SK-N-SH (cell line): Measurements from ENCODE around the gene FHDC1. TPM values are rescaled to one million over a fixed set of nuclear protein-coding genes. Genes with fewer than 3 reads are reported as not detected.

ENCODE experiments used
- CTCF ChIA-PET: fragments of 300-600, 350-600 bp; formaldehyde crosslinking; extraction: SDS; loops from one replicate; lab custom pipeline; 2021; lab: Yijun Ruan, JAX
- POLR2A ChIA-PET: fragments of 350-600 bp; sonication (Branson Sonifier 250); formaldehyde crosslinking; extraction: SDS; loops from one replicate; lab custom pipeline; 2020; ENCODE audit warnings: antibody characterized with exemption, inconsistent platforms; lab: Yijun Ruan, JAX
- DNase-seq: peaks from one replicate; pipeline ENCODE4 v3.0.0; 2012
- H2AFZ ChIP-seq: fragments of 200-600 bp; sonication (generic); 2 replicates; pipeline ENCODE4 v1.8.1; 2016; ENCODE audit warnings: antibody characterized with exemption, mild to moderate bottlenecking, low read depth
- H3F3A ChIP-seq: fragments of 200-600 bp; sonication (generic); replicated peaks from 2 replicates; pipeline ENCODE3; 2016; ENCODE audit warnings: antibody characterized with exemption, mild to moderate bottlenecking; ENCODE audit not compliant: insufficient read depth
- H3K27ac ChIP-seq, 2 experiments: fragments of 200-500 bp in 1 of 2; fragments of 200-600 bp in 1 of 2; sonication (Bioruptor generic) in 1 of 2; sonication (generic), shearing (Covaris generic) in 1 of 2; 2 replicates each; pipeline versions ENCODE4 v1.5.1 to v1.6.1; 2014 to 2016; ENCODE audit warnings: low read depth in 2 of 2, inconsistent platforms in 1 of 2, low read length in 1 of 2, mild to moderate bottlenecking in 1 of 2, mixed read lengths in 1 of 2
- H3K27me3 ChIP-seq: fragments of 200-600 bp; sonication (generic), shearing (Covaris generic); 2 replicates; pipeline ENCODE4 v1.6.1; 2016; ENCODE audit warnings: mixed run types; ENCODE audit not compliant: insufficient read depth
- H3K36me3 ChIP-seq, 2 experiments: fragments of 200-500 bp in 1 of 2; fragments of 200-600 bp in 1 of 2; sonication (Bioruptor generic) in 1 of 2; sonication (generic) in 1 of 2; replicated peaks in 1 of 2; 2 replicates each; pipeline versions ENCODE3 to v1.5.1; 2014 to 2016; ENCODE audit warnings: low read length in 1 of 2, mild to moderate bottlenecking in 1 of 2; ENCODE audit not compliant: insufficient read depth in 2 of 2, control insufficient read depth in 1 of 2
- H3K4me1 ChIP-seq, 2 experiments: fragments of 200-500 bp in 1 of 2; fragments of 200-600 bp in 1 of 2; sonication (Bioruptor generic) in 1 of 2; sonication (generic), shearing (Covaris generic) in 1 of 2; 2 replicates each; pipeline versions ENCODE4 v1.5.1 to v1.6.1; 2014 to 2016; ENCODE audit warnings: low read depth in 1 of 2, low read length in 1 of 2, mixed run types in 1 of 2; ENCODE audit not compliant: insufficient read depth in 2 of 2, control insufficient read depth in 1 of 2
- H3K4me2 ChIP-seq: fragments of 200-600 bp; sonication (generic), shearing (Covaris generic); 2 replicates; pipeline ENCODE4 v1.6.1; 2017; ENCODE audit warnings: mixed run types
- H3K4me3 ChIP-seq, 2 experiments: fragments of 200-500 bp in 1 of 2; fragments of 200-600 bp in 1 of 2; sonication (Bioruptor generic) in 1 of 2; sonication (generic), shearing (Covaris generic) in 1 of 2; 2 replicates each; pipeline versions ENCODE4 v1.5.1 to v1.8.1; 2014 to 2016; ENCODE audit warnings: low read depth in 2 of 2, inconsistent platforms in 1 of 2, low read length in 1 of 2, mild to moderate bottlenecking in 1 of 2, mixed read lengths in 1 of 2, moderate library complexity in 1 of 2
- H3K79me2 ChIP-seq: fragments of 200-600 bp; sonication (generic); 2 replicates; pipeline ENCODE4 v1.8.1; 2017; ENCODE audit warnings: mild to moderate bottlenecking; ENCODE audit not compliant: insufficient read depth
- H3K9ac ChIP-seq: fragments of 200-600 bp; sonication (generic); 2 replicates; pipeline ENCODE4 v1.6.1; 2017; ENCODE audit warnings: mixed run types
- H3K9me2 ChIP-seq: fragments of 200-600 bp; sonication (generic); 2 replicates; pipeline ENCODE4 v1.6.1; 2017; ENCODE audit warnings: mixed run types
- H3K9me3 ChIP-seq: fragments of 200-600 bp; sonication (generic); 2 replicates; pipeline ENCODE4 v1.6.1; 2017; ENCODE audit warnings: mixed run types, mild to moderate bottlenecking, moderate library complexity
- H4K20me1 ChIP-seq: fragments of 200-600 bp; sonication (generic); 2 replicates; pipeline ENCODE4 v1.6.1; 2017; ENCODE audit warnings: mild to moderate bottlenecking, mixed run types; ENCODE audit not compliant: insufficient read depth
- CHD2 ChIP-seq: fragments of 150-350 bp; IDR thresholded peaks from 2 replicates; pipeline ENCODE4 v1.6.1; 2018; ENCODE audit warnings: low read length; ENCODE audit not compliant: partially characterized antibody
- ELF1 ChIP-seq: IDR thresholded peaks from 2 replicates; pipeline ENCODE4 v1.4.0; 2012
- GATA2 ChIP-seq: sonication (generic); formaldehyde crosslinking; IDR thresholded peaks from 2 replicates; pipeline ENCODE4 v1.5.0; 2020; ENCODE audit warnings: mild to moderate bottlenecking, missing genetic modification reagents
- MXI1 ChIP-seq: IDR thresholded peaks from 2 replicates; pipeline ENCODE4 v1.6.1; 2012; ENCODE audit warnings: mild to moderate bottlenecking, low read depth, low read length, improper control_type of control experiment
- POLR2AphosphoS5 ChIP-seq: IDR thresholded peaks from 2 replicates; pipeline ENCODE4 v1.6.1; 2012; ENCODE audit warnings: low read depth, low read length
- RFX5 ChIP-seq: IDR thresholded peaks from 2 replicates; pipeline ENCODE4 v1.6.1; 2012; ENCODE audit warnings: mild to moderate bottlenecking, improper control_type of control experiment, low read length
- RXRA ChIP-seq: IDR thresholded peaks from 2 replicates; pipeline ENCODE4 v1.4.0; 2012; ENCODE audit warnings: low read depth, mild to moderate bottlenecking, borderline replicate concordance
- SMC3 ChIP-seq: IDR thresholded peaks from 2 replicates; pipeline ENCODE4 v1.6.1; 2012; ENCODE audit warnings: low read depth, low read length, improper control_type of control experiment
- USF1 ChIP-seq: IDR thresholded peaks from 2 replicates; pipeline ENCODE4 v1.4.0; 2012; ENCODE audit warnings: low read depth, borderline replicate concordance
- USF2 ChIP-seq: fragments of 150-350 bp; IDR thresholded peaks from 2 replicates; pipeline ENCODE4 v1.6.1; 2017; ENCODE audit warnings: antibody characterized with exemption, low read length, low read depth, borderline replicate concordance
- YY1 ChIP-seq: IDR thresholded peaks from 2 replicates; pipeline ENCODE4 v1.4.0; 2012; ENCODE audit warnings: low read depth, mild to moderate bottlenecking
- WGBS: methylation state at CpG from one replicate; pipeline ENCODE4 v1.1.6; 2017; ENCODE audit warnings: low lambda C conversion rate; 5-methylcytosine and 5-hydroxymethylcytosine counted together
- polyA plus RNA-seq, 3 experiments: library from polyadenylated mRNA; depleted of rRNA; stranded (reverse); fragments of >200 nt; gene quantifications; 2 replicates each; pipeline ENCODE4 v1.2.3, GENCODE V29; 2012

Gene FHDC1
- polyA plus RNA-seq, 1 of the 3 experiments (the other 2 are of a cell fraction), result 0.02 TPM

- H3K9me2 ChIP-seq, result no peaks in the 10 kb centered on the region
- no peaks in the 10 kb centered on the region for H3F3A ChIP-seq
- no peaks in the 10 kb centered on the region for H3K9me3 ChIP-seq
- no peaks in the 10 kb centered on the region for H4K20me1 ChIP-seq
- H3K36me3 ChIP-seq, result no peaks in the 10 kb centered on the region
- H3K27ac ChIP-seq, result no peak overlapping the region
- H3K79me2 ChIP-seq, result no peaks in the 10 kb centered on the region
- peaks cover 0 to 12% of the 10 kb centered on the region in 2 experiments; a peak in 2 of 4 replicates for H3K4me1 ChIP-seq
- H3K27me3 ChIP-seq, result no peaks in the 10 kb centered on the region; the same call in 1 of the 2 replicates
- CTCF ChIA-PET, result no interaction called here
- POLR2A ChIA-PET, result no interaction called here
- no peak overlapping the region for H3K4me3 ChIP-seq
- H3K4me2 ChIP-seq, result no peak overlapping the region
- H3K9ac ChIP-seq, result no peak overlapping the region
- TF ChIP-seq USF1 (no peak), ELF1 (no peak), SMC3 (no peak), GATA2 (CRISPR knock-in tag) (no peak), RXRA (no peak), POLR2AphosphoS5 (no peak), RFX5 (no peak), MXI1 (no peak), CHD2 (no peak), YY1 (no peak), USF2 (no peak)
- no peak for DNase-seq
- no peak overlapping the region for H2AFZ ChIP-seq
- WGBS, result 83% methylated on average over 14 of the region's 14 CpGs
Measured at GRCh38 chr4:152961014-152961772, 25.1 kb downstream of the FHDC1 start.

GRCh38 chr4:152961773-152962115 lies 25.6 kb downstream of the FHDC1 start:
- peaks cover 0 to 12% of the 10 kb centered on the region in 2 experiments; a peak in 2 of 4 replicates for H3K4me1 ChIP-seq
- no peak for TF ChIP-seq RXRA
- TF ChIP-seq POLR2AphosphoS5, result no peak
- TF ChIP-seq GATA2 (CRISPR knock-in tag), result no peak
- TF ChIP-seq, all 33 proteins: peak for 0
- H3K9me3 ChIP-seq, result no peaks in the 10 kb centered on the region
- CTCF ChIA-PET, result no interaction called here
- H3K79me2 ChIP-seq, result no peaks in the 10 kb centered on the region
- no peak for DNase-seq
- POLR2A ChIA-PET, result no interaction called here
- no peak overlapping the region for H2AFZ ChIP-seq
- 33% methylated on average over 1 of the region's 1 CpG for WGBS
- no peaks in the 10 kb centered on the region for H3K9me2 ChIP-seq
- H3K4me3 ChIP-seq, result no peak overlapping the region
- H3K4me2 ChIP-seq, result no peak overlapping the region
- no peak overlapping the region for H3K9ac ChIP-seq
- H4K20me1 ChIP-seq, result no peaks in the 10 kb centered on the region
- H3K27ac ChIP-seq, result no peak overlapping the region
- H3K27me3 ChIP-seq, result no peaks in the 10 kb centered on the region; the same call in 1 of the 2 replicates
- no peaks in the 10 kb centered on the region for H3K36me3 ChIP-seq
- no peaks in the 10 kb centered on the region for H3F3A ChIP-seq
